GM10266 (cell line): ENCODE data around the gene VPS8.

Source experiments
- DNase-seq: peaks from one replicate; pipeline ENCODE4 v3.0.0; 2012; ENCODE audit errors: extremely low spot score
- TF ChIP-seq, protein P1 (sequence below): IDR thresholded peaks from 2 replicates; pipeline ENCODE4 v1.5.1; 2012; ENCODE audit warnings: mild to moderate bottlenecking, low read depth; ENCODE audit not compliant: control insufficient read depth, insufficient read depth; ENCODE audit errors: missing control alignments

VPS8 gene

DNA sequence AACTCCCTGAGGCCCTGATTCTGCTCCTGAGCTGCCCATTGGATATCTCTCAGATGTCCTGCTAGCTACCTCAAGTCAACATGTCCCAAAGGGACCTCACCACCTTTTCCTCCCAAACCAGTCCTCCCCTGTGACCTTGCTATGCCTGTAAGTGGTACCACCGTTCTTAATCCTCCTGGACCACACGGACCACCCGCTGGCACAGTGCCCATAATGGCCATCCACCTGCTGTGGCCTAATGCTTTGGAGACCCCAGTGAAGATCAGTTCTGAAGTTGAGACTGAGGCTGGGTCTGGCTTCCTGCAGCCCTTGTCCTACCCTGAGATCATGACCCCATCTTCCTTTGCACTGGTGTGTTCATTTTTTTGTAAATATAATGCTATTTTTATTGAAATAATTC is 15.0 kb upstream of the VPS8 start:
- TF ChIP-seq, protein P1, sequence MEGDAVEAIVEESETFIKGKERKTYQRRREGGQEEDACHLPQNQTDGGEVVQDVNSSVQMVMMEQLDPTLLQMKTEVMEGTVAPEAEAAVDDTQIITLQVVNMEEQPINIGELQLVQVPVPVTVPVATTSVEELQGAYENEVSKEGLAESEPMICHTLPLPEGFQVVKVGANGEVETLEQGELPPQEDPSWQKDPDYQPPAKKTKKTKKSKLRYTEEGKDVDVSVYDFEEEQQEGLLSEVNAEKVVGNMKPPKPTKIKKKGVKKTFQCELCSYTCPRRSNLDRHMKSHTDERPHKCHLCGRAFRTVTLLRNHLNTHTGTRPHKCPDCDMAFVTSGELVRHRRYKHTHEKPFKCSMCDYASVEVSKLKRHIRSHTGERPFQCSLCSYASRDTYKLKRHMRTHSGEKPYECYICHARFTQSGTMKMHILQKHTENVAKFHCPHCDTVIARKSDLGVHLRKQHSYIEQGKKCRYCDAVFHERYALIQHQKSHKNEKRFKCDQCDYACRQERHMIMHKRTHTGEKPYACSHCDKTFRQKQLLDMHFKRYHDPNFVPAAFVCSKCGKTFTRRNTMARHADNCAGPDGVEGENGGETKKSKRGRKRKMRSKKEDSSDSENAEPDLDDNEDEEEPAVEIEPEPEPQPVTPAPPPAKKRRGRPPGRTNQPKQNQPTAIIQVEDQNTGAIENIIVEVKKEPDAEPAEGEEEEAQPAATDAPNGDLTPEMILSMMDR = no peak
- no peak for DNase-seq

GRCh38 chr3:184798120-184798519 is 13.8 kb upstream of the VPS8 start:
- TF ChIP-seq, protein P1 = no peak
- no peak for DNase-seq

DNA sequence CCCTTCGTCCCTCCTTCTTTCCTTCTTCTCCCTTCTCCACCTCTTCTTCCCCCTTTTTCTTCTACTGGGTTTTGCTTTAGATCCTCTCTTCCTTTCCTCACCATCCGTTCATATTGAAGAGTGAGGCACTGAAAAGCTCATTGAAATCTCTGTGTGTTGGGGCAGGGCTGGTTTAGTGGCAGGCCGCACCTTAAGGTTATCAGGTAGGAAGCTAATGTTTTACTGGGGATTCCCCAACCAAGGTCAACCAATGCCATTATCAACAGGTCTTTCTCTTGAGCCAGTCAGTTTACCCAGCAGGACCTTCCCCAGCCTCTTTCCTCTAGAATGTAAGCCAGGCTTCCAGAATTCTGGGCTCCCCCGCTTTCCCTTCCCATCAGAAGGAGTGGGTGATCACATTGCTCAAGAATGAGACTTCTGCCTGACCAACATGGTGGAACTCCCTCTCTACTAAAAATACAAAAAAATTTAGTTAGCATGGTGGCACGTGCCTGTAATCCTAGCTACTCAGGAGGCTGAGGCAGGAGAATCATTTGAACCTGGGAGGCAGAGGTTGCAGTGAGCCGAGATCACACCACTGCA is 11.5 kb upstream of the VPS8 start:
- DNase-seq = no peak
- TF ChIP-seq, protein P1 = no peak

DNA sequence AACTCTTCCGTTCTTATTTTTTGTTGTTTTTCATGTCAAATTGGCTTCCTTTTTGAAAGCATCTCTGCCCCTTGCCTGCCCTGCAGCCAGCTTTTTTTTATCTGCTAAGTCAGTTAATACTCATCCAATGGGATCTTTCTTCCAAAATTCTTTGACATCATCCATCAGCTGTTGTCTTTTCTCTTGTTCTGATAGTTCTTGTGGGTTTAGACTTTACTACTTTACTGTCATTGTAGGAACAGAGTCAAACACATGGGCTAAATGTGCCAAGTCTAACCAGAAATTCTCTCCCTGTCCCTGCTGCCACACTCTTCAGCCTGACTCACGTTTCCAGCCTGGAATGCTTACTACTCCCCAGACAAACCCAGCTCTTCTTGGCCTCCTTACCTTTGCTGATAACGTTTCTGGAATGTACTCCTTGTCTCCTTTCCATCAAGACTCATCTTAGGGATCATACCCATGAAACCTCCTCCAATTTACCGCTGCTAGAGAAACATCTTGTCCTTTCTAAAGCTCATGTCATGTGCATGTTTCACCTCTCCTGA is 10.7 kb upstream of the VPS8 start:
- TF ChIP-seq, protein P1 = no peak
- no peak for DNase-seq

GRCh38 chr3:184802150-184802549 is 9.8 kb upstream of the VPS8 start:
- TF ChIP-seq, protein P1 = no peak
- no peak for DNase-seq

DNA sequence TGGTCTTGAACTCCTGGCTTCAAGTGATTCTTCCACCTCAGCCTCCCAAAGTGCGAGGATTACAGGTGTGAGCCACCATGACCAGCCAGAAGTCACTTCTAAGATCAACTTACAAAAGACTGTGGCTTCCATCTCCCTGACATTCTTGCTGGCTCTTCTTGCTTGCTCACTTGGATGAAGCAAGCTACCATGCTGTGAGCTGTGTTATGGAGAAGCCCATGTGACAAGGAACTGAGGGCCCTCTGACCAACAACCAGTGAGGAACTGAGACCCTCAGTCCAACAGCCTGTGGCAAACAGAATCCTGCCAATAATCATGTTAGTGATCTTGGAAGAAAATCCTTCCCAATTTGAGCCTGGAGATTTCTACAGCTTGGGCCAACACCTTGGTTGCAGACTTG is 7.2 kb upstream of the VPS8 start:
- TF ChIP-seq, protein P1 = no peak
- no peak for DNase-seq

DNA sequence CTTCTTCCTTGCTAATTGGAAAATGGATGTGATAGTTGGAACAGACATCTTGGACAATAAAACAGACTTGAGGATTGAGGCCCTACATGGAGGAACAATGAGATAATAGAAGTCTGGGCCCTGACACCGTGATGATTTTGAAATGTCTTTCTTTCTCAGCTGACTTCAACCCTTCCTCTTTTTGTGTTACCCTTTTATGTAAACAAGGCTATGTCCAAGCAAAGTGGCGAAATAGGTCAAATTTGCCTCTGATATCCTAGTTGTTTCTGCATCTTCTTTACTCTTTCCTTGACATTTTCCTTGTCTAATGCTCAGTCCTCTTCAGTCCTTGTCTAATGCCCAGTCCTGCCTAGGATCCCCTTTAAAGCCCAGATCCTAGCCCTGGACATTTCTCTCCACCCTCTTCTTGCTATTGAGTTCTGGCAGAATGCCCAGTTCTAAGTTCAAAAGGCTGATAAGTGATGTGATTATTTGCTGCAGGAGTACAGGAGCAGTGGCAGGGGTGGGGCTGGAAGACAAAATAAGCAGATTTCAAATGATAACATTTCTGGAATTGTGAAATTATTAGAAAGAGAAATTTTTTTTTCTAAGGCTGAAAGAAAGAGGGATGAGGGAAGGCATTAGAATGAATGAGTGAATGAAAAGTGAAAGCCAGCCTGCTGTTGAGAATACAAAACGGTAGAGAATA is 6.5 kb upstream of the VPS8 start:
- TF ChIP-seq, protein P1 = no peak
- DNase-seq = no peak
